Measurements from ENCODE around the gene MEIS2. TPM values are rescaled to one million over a fixed set of nuclear protein-coding genes. Genes with fewer than 3 reads are reported as not detected.

The MEIS2 gene
- total and polyA plus RNA-seq, 2 experiments from 2014 or later = 0.27 TPM; not detected in 1

DNA sequence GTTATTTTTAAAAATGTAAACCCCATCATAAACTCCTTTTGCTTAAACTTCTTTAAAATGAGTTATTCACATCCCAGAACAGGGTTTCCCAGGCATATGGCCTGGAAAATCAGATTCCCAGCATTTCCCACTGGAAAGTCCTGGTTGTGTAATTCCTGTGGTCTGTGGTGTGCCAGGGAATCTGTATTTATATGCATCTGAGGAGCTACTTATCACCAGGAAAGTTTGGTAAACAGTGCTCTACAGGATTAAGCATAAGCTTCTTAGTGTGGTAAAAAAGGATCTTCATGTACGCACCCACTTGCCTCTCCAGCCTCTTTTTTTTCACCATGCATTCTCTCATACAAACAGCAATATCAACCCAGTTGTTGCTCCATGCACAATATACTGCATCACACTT lies 28.2 kb downstream of the MEIS2 start:
- H2AFZ ChIP-seq = no peak overlapping the region
- no peak overlapping the region for H3K27ac Mint-ChIP-seq
- no peaks in the 10 kb centered on the region for H3K36me3 ChIP-seq (ENCODE audit: insufficient read depth)
- ATAC-seq = no peak
- H3K4me3 ChIP-seq = no peak overlapping the region
- no peak overlapping the region for H3K27ac ChIP-seq (ENCODE audit: low read depth)
- H3K79me2 ChIP-seq (replicated peaks; ENCODE audit: insufficient read depth) = no peaks in the 10 kb centered on the region
- H3K4me1 Mint-ChIP-seq = no peaks in the 10 kb centered on the region; the same call in 1 of the 3 replicates
- H3K36me3 Mint-ChIP-seq (ENCODE audit: low read depth) = no peaks in the 10 kb centered on the region
- no peaks in the 10 kb centered on the region for H3K9me2 ChIP-seq (ENCODE audit: insufficient read depth)
- 0 out of 2 replicates have a peak, but pooled peaks cover 3% of the 10 kb centered on the region for H3K4me1 ChIP-seq (ENCODE audit: insufficient read depth)
- H3K9me3 Mint-ChIP-seq = no peaks in the 10 kb centered on the region
- no peak for TF ChIP-seq STAT1 (IDR thresholded peaks at IDR 0.05; ENCODE audit: unreplicated experiment)
- no peak for TF ChIP-seq POLR2AphosphoS5 (IDR thresholded peaks at IDR 0.05; ENCODE audit: low read depth)
- TF ChIP-seq EZH2phosphoT487 (IDR thresholded peaks at IDR 0.05; ENCODE audit: unreplicated experiment) = no peak
- no peak for DNase-seq (ENCODE audit: low spot score)
- no peaks in the 10 kb centered on the region for H3K27me3 ChIP-seq (ENCODE audit: insufficient read depth)
- H3K27me3 Mint-ChIP-seq (ENCODE audit: insufficient read depth, low read depth, poor library complexity) = no peaks in the 10 kb centered on the region
- no peaks in the 10 kb centered on the region for H4K20me1 ChIP-seq (replicated peaks; ENCODE audit: insufficient read depth)
- no peaks in the 10 kb centered on the region for H3F3A ChIP-seq (replicated peaks; ENCODE audit: low read depth)
- no peak overlapping the region for H3K4me2 ChIP-seq
- no peak overlapping the region for H3K4me3 Mint-ChIP-seq

DNA sequence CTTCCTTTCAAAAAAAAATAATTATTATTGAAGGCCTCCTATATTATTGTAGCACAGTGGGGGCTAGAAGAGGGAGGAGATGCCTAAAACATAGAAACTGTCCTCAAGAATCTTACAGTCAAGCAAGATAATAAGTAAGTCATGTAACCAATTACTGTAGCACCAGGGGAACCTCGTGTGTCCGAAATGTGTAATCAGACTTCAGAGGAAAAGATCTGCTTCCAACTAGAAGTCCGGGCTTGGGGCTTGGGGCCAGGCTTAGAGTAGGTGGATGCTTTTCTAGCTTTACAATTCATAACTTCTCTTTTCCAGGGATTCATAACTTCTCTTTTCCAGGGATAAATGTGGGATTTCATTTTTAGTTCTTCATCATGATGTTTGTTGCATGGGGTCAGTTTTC lies 29.2 kb downstream of the MEIS2 start:
- H3K36me3 Mint-ChIP-seq (ENCODE audit: low read depth) = no peaks in the 10 kb centered on the region
- no peaks in the 10 kb centered on the region for H4K20me1 ChIP-seq (replicated peaks; ENCODE audit: insufficient read depth)
- ATAC-seq = no peak
- no peak overlapping the region for H3K4me3 Mint-ChIP-seq
- no peak overlapping the region for H3K27ac ChIP-seq (ENCODE audit: low read depth)
- H3K9me2 ChIP-seq (ENCODE audit: insufficient read depth) = no peaks in the 10 kb centered on the region
- H3K4me1 ChIP-seq (ENCODE audit: insufficient read depth) = 0 out of 2 replicates have a peak, but pooled peaks cover 3% of the 10 kb centered on the region
- no peaks in the 10 kb centered on the region for H3K36me3 ChIP-seq (ENCODE audit: insufficient read depth)
- no peak overlapping the region for H2AFZ ChIP-seq
- no peaks in the 10 kb centered on the region for H3K27me3 ChIP-seq (ENCODE audit: insufficient read depth)
- no peaks in the 10 kb centered on the region for H3K9me3 Mint-ChIP-seq
- no peaks in the 10 kb centered on the region for H3K27me3 Mint-ChIP-seq (ENCODE audit: insufficient read depth, low read depth, poor library complexity)
- H3K79me2 ChIP-seq (replicated peaks; ENCODE audit: insufficient read depth) = no peaks in the 10 kb centered on the region
- H3K4me3 ChIP-seq = no peak overlapping the region
- no peaks in the 10 kb centered on the region for H3F3A ChIP-seq (replicated peaks; ENCODE audit: low read depth)
- no peak overlapping the region for H3K4me2 ChIP-seq
- H3K27ac Mint-ChIP-seq = no peak overlapping the region
- no peaks in the 10 kb centered on the region; the same call in 1 of the 3 replicates for H3K4me1 Mint-ChIP-seq
- DNase-seq (ENCODE audit: low spot score) = no peak
- TF ChIP-seq STAT1 (IDR thresholded peaks at IDR 0.05; ENCODE audit: unreplicated experiment) (no peak), ZNF331 (CRISPR knock-in tag; IDR thresholded peaks at IDR 0.05; ENCODE audit: low read depth) (no peak), POLR2AphosphoS5 (IDR thresholded peaks at IDR 0.05; ENCODE audit: low read depth) (no peak), EZH2phosphoT487 (IDR thresholded peaks at IDR 0.05; ENCODE audit: unreplicated experiment) (no peak), ETS1 (IDR thresholded peaks at IDR 0.05) (no peak), JUNB (IDR thresholded peaks at IDR 0.05; ENCODE audit: unreplicated experiment) (no peak), CREB1 (CRISPR knock-in tag; IDR thresholded peaks at IDR 0.05; ENCODE audit: low read depth) (no peak), EZH2 (IDR thresholded peaks at IDR 0.05; ENCODE audit: low read depth, unreplicated experiment) (no peak), ZNF462 (CRISPR knock-in tag; IDR thresholded peaks at IDR 0.05) (no peak)
- TF ChIP-seq, protein P1, sequence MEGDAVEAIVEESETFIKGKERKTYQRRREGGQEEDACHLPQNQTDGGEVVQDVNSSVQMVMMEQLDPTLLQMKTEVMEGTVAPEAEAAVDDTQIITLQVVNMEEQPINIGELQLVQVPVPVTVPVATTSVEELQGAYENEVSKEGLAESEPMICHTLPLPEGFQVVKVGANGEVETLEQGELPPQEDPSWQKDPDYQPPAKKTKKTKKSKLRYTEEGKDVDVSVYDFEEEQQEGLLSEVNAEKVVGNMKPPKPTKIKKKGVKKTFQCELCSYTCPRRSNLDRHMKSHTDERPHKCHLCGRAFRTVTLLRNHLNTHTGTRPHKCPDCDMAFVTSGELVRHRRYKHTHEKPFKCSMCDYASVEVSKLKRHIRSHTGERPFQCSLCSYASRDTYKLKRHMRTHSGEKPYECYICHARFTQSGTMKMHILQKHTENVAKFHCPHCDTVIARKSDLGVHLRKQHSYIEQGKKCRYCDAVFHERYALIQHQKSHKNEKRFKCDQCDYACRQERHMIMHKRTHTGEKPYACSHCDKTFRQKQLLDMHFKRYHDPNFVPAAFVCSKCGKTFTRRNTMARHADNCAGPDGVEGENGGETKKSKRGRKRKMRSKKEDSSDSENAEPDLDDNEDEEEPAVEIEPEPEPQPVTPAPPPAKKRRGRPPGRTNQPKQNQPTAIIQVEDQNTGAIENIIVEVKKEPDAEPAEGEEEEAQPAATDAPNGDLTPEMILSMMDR (conservative IDR thresholded peaks at IDR 0.05; ENCODE audit: low read depth in 2 of 2) = no peak
